HK-2 (cell line): Measurements from ENCODE around the gene CAB39L.

Source experiments
- DNase-seq: peaks from one replicate; pipeline ENCODE4 v3.0.0-alpha.2; 2018; ENCODE audit not compliant: unreplicated experiment

The CAB39L gene

DNA sequence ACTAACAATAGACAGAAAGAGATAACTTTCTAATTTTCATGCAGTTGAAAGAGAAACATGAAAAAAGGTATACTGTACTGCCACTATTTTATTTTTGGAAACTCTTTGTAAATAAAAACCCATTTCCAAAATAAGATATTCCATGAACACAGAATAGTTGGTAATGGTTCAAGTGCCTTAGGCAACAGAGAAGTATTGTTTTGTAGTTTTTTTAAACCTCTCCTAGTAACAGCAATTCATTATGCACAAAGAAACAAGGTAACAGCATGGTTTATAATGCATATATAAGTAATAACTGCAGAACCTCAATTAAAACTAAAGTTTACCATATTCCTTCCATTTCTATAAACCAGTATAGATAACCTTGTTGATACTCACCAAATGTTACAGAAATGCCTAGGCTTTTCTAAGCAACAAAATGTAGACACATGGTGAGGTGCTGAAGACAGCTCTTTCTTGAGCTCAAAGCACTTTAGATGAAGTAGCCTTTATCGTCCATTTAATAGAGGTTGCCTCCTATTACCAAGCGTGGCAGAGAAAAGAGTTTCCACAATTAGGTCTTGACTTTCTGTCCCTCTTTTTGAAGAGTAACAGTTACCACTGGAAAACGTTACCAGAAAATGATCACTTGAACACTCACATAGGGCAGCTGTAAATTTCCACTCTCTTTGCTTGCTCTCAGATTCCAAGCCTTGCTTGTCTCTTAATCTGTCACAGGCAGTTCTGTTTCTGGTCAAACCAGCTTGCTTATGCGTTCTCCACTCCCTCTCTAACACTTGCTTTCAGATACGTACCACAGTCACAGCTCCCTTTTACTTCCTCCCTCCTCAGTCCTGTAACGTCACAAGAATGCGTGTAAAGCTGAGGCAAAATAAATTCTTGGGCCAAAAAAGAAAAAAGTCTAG lies 42.9 kb downstream of the CAB39L start:
- DNase-seq: no peak

DNA sequence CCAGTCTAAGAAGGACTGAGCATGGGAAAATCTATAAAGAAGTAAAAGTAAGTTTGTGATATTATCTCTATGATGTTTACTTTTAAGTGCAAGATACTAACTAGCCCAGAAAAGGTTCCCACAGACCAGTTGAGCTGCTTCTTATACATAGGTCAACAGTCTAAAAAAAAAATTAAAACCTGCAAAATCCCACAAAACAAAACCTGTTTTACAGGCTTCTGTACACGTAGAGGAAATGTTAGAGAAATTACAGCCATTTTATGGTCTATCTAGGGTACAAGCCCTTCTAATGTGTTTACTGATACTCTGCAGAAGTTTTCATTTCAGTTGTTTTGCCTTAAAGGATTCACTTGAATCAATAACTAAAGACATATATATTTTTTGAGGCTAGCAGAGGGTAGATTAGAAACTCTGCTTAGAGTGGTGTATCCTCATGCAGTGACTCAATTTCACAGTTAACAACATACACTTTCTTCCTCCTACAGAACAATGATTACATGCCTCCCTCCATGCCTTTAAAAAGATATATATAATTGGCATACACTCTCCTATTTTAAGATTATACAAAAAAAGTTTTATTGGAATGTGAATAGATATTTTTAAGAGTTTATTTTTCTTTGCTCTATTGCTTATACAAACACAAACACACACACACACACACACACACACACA lies 43.9 kb downstream of the CAB39L start:
- no peak for DNase-seq

DNA sequence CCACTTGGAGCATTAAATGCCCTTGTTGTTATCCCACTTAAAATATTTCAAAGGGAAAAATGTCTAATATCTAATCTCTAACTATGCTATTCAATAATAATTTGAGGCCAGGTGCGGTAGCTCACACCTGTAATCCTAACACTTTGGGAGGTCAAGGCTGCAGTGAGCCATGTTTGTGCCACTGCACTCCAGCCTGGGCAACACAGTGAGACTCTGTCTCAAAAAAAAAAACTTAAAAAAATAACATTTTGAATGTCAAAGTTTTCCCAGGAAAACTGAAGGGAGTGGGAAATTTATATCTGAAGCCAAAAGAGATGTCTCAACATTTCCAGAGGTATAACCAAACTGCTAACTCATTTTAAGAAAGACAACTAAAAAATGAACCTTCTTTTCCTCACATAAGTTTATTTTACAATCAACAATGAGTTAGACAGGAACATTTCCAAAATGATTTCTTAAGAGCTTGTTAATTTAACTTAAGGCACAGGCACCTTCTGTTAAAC lies 47.9 kb downstream of the CAB39L start:
- no peak for DNase-seq

DNA sequence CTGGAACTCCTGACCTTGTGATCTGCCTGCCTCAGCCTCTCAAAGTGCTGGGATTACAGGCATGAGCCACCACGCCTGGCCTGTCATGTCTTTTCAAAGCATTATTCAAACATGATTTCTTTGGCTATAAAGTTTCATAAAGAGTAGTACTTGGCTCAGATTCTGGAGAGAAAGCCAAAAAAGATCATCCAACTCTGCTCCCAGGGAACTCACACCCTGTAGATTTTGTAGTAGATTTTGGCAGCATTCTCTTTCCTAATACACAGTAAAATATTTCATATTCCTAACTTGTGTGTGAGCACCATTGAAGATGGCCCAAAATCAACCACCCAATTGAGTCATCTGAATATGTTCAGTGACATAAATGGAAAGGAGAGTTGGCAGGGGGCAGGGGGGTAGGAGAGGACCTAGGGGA lies 48.4 kb downstream of the CAB39L start:
- DNase-seq: no peak

DNA sequence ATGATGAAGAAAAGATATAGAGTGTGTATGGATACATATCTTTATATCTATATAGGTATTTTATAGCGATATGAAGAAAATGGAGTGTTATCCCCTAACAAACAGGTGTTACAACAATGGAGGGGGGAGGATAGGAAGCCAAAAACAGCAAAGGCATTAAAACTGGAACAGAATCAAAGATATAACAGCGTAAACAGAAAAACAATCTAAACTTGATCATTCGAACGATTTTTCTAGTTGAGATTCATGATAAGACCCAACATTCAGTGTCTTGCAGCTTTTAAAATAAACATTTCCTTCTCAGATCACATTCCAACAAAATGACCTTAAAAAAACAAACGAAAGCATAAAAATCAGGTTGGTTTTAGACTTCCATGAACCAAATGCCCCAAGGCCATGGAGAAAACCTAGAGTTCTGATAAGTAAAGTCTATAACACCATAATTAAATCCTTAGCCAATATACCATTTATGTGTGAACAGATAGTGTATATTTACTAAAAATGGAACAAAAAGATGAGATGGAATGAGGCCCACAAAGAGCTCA lies 55.7 kb downstream of the CAB39L start:
- DNase-seq: no peak

DNA sequence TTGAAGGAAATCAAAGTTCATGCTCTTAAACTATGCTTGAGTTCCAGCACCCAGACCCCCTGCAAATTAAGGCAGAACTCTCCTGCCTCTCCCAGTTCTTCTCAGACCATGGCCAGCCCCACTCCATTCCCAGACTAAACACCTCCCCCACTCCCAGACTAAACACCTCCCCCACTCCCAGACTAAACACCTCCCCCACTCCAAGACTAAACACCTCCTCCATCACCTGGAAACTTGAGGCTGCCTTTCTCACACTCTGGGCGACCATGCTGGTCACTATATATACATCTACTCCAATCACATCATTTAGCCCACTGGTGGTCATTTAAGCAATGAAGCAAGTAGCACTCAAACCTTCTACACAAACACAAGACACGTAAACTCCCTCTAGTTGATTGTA lies 57.2 kb downstream of the CAB39L start:
- no peak for DNase-seq

DNA sequence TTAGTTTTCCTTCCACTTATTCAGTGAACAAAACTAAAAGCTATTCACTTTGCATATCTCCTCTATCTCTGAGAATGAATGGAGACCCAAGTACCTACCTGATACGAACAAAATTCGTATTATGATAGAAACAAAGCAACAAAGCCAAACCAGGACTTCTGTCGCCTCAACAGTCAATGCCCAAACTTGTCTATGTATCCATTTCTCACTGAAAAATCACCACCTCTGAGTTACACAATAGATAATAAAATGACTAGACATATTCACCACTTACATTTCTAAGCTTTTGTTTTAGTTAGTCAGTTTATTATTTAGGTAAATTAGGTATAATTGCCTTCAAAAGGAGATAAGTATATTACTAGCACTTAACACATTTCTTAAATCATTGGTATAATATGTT lies 67.7 kb downstream of the CAB39L start:
- DNase-seq: no peak

DNA sequence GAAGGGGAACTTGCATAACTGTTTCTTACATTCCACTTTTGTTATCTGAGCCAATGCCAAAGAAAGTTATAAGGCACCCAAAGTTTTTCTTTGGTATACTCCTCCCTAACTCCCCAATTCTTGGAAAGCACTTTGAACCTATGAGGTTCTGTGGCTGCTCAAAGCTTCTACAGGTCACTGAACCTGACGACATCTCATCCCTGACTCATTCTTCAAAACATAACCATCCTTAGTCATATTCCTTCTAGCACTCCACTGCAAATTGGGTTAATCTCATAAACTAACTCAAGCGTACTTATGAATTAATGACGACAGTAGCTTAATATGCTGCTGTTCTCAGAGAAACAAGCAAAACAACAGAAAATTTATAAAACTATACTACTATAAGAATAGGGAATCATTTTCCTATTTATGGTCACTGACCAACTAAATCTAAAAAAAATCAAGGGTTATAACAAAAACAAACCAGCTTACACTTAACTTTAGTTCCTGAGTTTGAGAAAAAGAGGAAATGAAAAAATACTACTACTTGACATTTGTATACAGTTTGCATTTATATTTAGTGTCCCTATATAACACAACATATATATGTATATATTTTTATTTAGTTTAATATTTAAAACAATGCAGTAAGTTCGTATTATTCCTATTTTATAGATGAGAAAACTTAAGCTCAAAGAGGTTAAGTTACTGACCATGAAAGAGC lies 69.1 kb downstream of the CAB39L start:
- no peak for DNase-seq

DNA sequence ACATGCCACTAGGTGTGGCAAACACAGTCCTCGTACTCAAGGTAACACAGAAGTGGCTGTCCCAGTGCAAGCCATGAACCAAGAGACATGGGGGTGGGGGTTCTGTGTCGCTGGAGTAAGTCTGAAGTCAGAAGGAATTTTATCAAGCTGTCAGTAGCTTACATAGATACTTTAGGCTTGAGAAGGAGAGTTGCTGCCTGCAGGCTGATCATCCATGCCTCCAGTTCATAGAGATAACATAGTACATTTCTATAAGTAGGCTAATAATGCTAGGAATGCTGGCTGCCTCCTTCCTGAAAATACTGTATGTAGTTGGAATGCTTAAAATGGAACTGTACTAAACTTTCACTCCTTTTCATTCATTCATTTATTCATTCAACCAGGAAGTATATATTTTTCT lies 70.1 kb downstream of the CAB39L start:
- no peak for DNase-seq

DNA sequence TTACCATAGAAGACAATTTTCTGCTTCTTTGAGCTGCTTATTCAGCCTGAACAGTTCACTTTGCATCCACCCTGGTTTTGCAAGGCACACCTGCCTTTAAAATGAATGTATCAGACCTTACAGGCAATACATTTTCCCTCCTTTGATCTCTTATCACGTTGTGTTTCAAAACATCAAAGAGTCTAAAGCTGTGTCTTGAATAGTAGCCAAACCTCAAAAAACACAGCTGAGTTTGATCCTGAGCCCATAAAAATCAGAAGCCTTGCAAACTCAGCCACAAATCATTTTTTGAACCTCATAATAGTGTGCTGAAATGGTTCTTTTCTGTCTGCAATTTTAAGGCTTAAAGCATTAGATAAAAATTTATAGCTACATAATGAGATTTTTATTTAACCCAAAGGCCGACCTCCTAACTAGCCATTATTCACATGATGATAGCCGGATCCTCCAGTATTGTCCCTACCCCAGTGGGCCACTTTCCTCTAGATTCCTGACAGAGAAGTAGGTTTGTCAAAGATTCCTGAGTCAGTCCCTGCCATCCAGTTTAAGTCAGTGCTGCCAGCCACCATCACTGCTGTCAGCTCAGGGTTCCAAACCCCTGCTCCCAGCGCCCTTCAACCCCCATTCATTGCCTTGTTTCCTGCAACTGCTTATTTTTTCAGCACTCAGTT lies 71.8 kb downstream of the CAB39L start:
- DNase-seq: no peak

DNA sequence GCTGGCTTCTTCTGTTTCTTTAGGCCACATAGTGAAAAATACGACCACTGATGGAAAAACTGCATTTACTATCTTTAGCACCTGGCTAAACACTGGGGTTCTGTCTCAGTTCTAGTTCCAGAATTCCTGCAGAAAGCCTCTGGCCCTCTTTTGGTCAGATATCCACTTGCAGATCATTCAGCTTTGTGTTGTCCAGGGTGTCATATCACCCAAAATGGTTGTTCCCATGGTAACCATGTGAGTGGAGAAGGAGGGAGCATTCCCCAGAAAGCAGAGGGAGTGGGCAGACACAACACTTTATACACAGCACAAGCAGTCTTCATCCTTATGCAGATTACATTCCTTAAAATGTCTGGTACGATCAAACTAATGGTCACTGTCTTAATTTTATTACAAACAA lies 73.5 kb downstream of the CAB39L start:
- DNase-seq: no peak

DNA sequence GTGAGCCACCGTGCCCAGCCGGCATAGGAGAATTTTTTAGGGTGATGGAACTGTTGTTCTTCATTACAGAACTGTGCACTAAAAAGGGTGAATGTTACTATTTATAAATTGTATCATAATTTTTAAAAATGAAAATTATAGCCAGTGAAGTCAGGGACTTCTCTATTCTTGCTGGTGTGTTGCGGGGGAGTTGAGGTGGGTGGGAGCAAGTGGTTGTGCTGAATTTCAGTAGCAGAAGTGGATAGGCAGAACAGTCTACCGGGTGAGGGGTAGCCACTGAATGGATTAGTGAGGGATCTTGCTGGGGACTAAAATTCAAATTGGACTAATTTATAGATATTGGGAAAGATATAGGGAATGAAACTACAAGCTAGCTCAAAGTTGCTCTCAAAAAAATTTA lies 74.0 kb downstream of the CAB39L start:
- DNase-seq: no peak

DNA sequence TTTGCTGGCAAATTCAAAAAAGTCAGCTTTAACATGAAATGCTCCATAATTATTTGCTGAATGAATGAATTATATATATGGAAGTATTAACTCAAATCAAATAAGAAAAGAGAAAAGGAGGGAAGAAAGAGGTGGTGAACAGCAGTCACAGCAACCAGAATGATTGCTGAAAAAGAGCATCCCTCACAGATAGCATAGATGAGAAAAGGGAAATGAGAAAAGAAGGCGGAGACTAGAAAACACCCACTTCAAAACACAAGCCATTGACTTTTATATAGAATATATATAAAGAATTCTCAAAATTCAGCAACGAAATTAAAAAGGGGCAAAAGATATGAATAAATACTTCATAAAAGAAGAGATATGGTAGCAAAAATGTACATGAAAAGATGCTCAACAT lies 75.2 kb downstream of the CAB39L start:
- DNase-seq: no peak

DNA sequence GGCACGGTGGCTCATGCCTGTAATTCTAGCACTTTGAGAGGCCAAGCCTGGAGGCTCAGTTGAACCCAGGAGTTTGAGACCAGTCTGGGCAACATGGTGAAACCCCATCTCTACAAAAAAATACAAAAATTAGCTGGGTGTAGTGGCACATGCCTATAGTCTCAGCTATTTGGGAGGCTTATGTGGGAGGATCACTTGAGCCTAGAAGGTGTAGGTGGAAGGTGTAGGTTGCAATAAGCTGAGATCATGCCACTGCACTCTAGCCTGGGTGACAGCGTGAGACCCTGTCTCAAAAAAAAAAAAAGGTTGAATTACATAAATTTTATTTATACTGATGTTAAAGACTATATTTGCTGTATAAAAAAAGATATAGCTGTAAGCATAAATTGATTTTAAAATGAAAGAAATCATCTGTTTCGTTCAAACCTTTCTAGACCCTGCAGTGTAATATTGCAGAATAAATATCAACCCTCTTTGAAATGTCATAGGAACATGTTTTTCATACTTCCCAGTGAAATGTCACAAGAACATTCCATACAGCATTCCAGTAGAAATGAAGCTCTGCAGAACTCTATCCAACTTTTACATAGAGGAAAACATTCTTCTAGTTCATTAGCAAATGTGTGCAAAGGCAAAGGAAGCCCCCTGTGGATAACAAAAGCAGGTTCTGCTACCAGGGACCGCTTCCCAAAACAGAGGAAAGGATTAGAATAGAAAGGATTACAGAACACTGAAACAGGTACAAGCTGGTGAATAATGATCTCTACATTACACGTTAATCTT lies 76.0 kb downstream of the CAB39L start:
- DNase-seq: no peak

DNA sequence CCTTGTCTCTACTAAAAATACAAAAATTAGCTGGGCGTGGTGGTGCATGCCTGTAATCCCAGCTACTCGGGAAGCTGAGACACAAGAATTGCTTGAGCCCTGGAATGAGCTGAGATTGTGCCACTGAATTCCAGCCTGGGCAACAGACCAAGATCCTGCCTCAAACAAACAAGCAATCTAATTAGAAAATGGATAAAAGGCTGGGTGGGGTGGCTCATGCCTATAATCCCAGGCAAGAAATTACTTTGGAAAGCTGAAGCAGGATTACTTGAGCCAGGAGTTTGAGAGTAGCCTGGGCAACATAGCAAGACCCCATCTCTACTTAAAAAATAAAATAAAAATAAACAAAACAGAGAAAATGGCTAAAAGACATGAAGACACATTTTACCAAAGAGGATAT lies 77.0 kb downstream of the CAB39L start:
- no peak for DNase-seq

DNA sequence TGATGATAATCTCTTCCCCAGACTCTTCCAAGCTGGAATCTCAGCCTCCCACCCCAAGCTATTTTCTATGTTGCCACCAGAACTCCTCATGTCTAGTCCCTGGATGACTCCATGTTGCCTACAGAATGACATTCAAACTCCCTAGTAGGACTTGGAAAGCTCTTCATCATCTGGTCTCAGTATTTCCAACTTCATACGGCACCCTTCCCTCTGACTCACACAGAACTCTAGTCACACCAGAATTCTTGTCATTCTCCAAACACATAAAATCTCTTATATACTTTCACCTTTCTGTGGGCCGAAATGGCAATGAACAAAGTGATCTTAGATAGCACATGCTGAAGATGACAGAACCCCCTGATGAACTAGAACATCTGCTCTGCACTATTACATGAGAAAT lies 86.2 kb downstream of the CAB39L start:
- no peak for DNase-seq

DNA sequence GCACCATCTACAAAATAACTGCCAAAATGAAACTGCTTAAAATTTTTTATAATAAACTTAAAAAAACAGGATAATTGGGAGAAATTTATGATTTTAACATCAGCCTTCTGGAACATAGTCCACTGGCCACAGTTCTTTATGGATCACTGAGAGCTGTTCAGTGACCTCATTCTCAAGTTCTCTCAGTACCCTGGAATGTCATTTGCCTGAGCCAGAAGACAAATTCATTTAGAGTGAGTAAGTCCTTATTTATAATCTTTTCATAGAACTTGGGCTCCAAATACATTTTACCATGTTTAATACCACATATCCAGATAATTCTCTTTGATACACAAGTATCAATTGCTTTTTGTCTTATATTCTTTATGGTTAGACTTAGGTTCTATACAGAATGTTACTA lies 87.6 kb downstream of the CAB39L start:
- DNase-seq: no peak

DNA sequence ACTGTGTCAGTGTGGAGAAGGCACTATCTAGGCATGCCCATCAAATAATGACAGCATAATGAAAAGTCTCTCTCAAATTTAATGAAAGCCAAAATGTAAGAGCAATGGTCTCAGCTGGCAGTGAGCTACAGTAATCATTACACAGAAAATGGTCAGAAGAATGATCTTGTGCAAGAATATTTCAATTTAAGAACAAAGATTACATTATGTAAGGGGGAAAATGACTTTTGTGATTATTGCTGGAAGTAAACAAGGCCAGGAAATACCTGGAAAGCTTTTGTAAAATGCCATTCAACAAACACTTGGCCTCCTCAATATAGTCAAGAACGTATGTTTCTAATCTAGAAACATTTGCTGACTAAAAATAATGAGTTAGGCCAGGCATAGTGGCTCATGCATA lies 89.1 kb downstream of the CAB39L start:
- DNase-seq: no peak

DNA sequence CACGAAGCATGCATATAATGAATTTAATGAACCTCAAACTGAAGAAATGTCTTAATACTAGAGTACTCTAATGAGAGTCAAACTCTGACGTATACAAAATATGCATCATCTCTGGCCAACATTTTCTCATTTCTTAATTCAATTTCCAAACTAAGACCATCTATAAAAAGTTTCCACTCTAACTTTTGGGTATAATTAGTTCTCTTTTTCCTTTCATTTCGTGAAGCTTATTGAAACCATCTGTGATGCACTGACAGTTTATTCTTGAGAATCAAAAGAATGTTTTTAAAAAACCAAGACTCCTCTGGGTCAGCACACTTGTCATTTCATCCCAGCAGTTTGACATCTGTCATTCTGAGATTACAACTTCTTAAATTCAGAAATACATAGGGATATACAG lies 90.0 kb downstream of the CAB39L start:
- no peak for DNase-seq

DNA sequence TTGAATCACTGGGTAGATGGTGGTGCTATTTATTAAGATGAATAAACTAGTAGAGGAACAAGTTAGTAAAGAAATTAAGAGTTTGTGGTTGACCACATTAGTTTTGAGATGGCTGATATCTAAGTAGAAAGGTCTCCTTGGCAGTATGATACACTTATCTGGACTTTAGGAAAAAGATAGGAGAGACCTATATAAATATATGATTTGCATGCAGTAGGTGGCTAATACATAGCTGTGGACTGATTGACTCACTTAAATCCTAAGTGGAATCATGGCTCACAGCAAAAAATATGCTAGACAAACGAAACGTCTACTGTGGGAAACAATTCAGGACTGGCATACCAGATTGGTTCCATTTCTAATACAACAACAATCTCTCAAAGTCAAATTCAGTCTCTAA lies 92.0 kb downstream of the CAB39L start:
- no peak for DNase-seq

DNA sequence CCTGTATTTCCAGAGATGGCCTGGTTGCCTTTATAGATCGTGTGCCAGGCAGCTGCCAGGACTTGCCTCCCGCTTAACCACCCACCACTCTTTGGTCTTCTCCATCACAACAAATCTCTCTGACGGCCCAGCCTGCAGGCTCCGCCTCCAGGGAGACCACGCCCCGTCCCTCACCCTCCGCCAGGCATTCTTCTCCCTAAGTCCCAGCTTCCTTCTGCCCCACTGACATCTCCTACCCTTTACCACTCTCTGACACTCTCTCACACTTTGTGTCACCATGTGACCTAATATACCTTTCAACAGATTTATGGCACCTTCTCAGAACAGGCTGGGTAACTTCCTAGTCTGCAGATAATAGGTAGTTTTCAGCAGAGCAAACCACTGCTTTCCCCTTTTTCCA lies 95.1 kb downstream of the CAB39L start:
- DNase-seq: no peak
